Stimulated activated memory B cell treated with anti-CD40 and anti-IgM and Interleukin-4, amounts not matched to agents 10 μg/mL and 1 μg/mL and 100 μg/mL, for 72 hours (primary cell): ENCODE measurements around the gene SLC11A2.
"Not testable (repeated sequence)": the region's sequence is repeated elsewhere in the genome, so short reads cannot be mapped to it uniquely, and the experiment has no call there.

Source experiments
- ATAC-seq: fragments of 150-1000 bp; cut with Tn5 transposase; 2 replicates; pipeline ENCODE4 v1.10.0; 2021
- H3K27ac Mint-ChIP-seq: one replicate; pipeline ENCODE4 v1.8.0; 2022; ENCODE audit warnings: mild to moderate bottlenecking, mixed read lengths
- H3K27me3 Mint-ChIP-seq: one replicate; pipeline ENCODE4 v1.8.0; 2022; ENCODE audit warnings: mixed read lengths
- H3K36me3 Mint-ChIP-seq: one replicate; pipeline ENCODE4 v1.8.0; 2022; ENCODE audit warnings: mixed read lengths
- H3K4me1 Mint-ChIP-seq: one replicate; pipeline ENCODE4 v1.8.0; 2022; ENCODE audit warnings: mixed read lengths
- H3K4me3 Mint-ChIP-seq: one replicate; pipeline ENCODE4 v1.8.0; 2022; ENCODE audit warnings: mild to moderate bottlenecking, moderate library complexity, mixed read lengths
- H3K9me3 Mint-ChIP-seq: one replicate; pipeline ENCODE4 v1.8.0; 2022; ENCODE audit warnings: mixed read lengths

SLC11A2 gene

DNA sequence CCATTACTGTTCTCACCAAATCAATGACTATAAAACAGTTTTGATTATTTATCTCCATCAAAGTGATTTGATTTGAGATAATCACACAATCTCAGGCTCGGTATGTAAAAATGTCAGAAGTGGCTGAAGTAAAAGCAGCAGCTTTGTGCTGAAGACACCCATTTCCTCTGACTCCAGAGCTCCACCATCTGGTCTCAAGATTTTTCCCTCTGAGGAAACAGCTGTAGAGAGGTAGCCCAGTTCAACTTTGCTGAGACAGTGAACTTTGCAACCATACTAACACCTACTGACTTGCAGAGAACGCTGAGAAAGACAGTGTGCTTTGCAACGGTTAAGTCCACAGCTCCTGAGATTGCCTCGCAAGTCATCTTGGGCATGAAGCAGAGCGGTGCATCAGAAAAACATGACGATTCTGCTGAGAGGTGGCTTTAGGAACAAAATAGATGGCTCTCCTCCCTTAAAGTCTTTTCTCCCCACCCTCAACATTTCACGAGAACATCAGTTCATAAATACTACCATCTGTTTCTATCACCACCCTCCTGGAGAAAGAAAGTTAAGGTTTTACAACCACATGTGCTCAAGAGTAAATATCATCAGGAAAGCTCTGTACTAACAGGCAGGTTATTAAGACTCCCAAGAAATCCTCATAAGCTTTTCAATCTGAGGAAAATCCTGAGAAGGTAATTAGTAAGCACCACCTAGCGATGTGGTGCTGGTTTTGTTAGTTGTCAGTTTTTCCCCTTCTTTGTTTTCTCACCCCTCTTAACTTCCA is 39.0 kb downstream of the SLC11A2 start:
- peaks cover 37% of the 10 kb centered on the region for H3K36me3 Mint-ChIP-seq
- peak; percentile 68 for ATAC-seq
- H3K4me1 Mint-ChIP-seq: peaks cover 5% of the 10 kb centered on the region
- no peak overlapping the region for H3K27ac Mint-ChIP-seq
- no peaks in the 10 kb centered on the region for H3K9me3 Mint-ChIP-seq
- H3K4me3 Mint-ChIP-seq: no peak overlapping the region
- H3K27me3 Mint-ChIP-seq: no peaks in the 10 kb centered on the region

DNA sequence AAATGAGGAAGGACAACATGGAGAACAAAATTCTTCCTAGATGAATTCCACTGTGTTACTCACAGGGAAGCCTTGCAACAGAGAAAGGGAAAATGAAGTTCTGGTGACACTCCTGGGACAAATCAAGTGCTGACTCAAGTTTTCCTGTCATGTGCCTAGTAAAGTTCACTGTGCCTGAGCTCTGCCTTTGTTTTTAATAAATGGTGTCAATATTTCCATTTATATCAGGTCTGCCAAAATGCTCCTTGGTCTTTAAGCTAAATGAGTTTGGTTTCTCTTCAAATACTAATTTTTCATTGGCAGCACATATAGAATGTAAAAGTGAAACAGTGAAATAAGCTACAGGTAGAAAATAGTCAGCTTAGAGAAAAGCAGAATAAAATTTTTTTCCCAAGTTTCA is 40.9 kb downstream of the SLC11A2 start:
- H3K4me3 Mint-ChIP-seq: no peak overlapping the region
- H3K27ac Mint-ChIP-seq: peak overlapping the region; percentile 31
- H3K36me3 Mint-ChIP-seq: peaks cover 30% of the 10 kb centered on the region
- ATAC-seq: no peak
- H3K4me1 Mint-ChIP-seq: peaks cover 5% of the 10 kb centered on the region
- H3K9me3 Mint-ChIP-seq: no peaks in the 10 kb centered on the region
- H3K27me3 Mint-ChIP-seq: no peaks in the 10 kb centered on the region

DNA sequence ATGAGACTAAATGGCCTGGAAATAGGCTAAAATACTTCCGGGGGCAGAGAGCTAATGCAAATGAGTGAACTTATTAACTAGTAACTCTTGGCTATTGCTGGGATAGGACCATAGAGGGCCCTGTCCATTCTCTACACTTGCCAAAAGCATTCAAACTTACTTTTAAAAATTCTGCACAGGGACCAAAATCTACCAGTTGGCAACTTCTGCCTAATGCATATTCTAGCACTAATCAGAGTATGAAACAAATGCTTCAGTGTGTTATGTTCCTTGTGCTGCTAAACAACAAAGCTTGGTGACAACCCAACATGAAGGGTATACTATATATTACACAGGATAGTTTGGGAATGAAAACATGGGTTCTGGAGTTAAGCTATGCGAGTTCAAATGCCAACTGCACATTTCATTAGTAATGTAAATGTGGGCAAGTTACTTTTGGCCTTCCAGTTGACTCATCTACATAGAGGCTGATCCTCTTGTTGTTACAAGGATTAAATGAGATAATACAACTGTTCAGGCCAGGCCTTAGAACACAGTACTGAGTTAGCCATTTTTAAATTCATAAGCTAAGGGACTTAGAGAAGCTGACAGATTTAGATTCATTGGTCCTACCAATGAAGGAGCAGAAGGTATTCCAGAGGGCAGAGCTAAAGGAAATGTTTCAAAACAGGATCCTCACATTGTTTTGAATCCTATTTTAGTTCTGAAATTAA is 41.4 kb downstream of the SLC11A2 start:
- H3K4me1 Mint-ChIP-seq: peaks cover 6% of the 10 kb centered on the region
- H3K4me3 Mint-ChIP-seq: no peak overlapping the region
- H3K27me3 Mint-ChIP-seq: no peaks in the 10 kb centered on the region
- H3K27ac Mint-ChIP-seq: peak overlapping the region; percentile 31
- peaks cover 31% of the 10 kb centered on the region for H3K36me3 Mint-ChIP-seq
- H3K9me3 Mint-ChIP-seq: no peaks in the 10 kb centered on the region
- no peak for ATAC-seq

DNA sequence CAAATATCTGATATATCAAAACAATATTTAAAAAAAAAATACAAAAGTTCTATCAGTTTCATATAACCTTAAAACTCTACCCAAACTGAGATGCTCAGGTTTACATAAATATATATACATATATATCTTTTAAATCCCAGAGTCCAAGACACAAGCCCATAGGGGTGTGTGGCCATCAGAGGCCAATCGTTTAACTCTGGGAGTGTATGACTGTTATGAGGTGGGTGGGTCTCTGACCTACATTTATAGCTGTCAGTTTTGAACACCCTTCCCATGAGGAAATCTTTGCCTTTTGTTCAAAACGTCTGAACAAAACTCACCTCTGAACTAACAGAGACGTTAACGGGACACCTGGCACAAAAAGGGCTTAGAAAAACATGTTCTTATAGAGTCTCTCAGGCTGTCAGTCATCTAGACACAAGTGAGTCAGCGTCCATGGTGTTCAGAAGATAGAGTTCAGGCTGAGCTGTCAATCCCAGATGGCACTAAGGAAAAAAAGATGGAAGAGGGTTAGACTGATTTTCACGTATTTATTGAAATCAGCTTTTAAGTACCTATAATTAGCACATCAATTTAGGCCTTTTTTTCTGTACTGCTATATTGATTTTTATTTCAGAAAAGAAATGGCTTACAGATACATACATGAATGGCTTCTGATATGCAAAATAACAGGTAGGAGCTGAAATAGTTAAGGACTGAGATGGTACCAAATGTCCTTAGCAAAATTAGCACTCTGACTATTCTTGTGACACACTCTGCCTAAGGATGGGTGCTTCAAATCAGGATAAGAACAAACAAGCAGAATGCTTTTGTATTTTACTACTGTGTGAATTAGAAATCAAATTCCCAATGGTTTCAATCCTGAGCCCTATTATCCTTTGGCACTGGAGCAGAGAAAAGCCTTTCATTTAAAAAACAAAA is 44.6 kb downstream of the SLC11A2 start:
- Mint-ChIP-seq H3K4me3 (no peak overlapping the region), H3K27me3 (no peaks in the 10 kb centered on the region), H3K36me3 (peaks cover 37% of the 10 kb centered on the region), H3K4me1 (peaks cover 14% of the 10 kb centered on the region), H3K27ac (no peak overlapping the region), H3K9me3 (no peaks in the 10 kb centered on the region)
- no peak for ATAC-seq

DNA sequence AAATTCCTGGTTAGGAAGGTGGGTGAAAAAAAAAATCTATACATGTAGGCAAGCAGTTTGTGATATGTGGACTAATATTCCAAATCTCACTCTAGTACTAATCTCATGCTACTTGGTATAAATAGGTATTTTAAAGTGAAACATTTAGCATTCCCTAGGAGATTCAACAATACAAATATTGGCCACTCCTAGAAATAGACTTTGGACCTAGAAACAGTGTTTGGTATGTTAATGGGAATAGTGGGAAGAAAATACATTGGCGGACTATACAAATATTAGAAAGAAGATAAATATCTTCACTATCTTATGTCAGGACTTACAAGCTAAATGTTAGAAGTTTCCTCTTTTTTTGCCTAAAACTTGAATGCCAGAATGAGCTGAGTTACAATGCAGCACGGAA is 45.6 kb downstream of the SLC11A2 start:
- H3K9me3 Mint-ChIP-seq: no peaks in the 10 kb centered on the region
- H3K4me1 Mint-ChIP-seq: peaks cover 14% of the 10 kb centered on the region
- H3K36me3 Mint-ChIP-seq: peaks cover 46% of the 10 kb centered on the region
- H3K27ac Mint-ChIP-seq: no peak overlapping the region
- H3K27me3 Mint-ChIP-seq: no peaks in the 10 kb centered on the region
- ATAC-seq: no peak
- H3K4me3 Mint-ChIP-seq: no peak overlapping the region

DNA sequence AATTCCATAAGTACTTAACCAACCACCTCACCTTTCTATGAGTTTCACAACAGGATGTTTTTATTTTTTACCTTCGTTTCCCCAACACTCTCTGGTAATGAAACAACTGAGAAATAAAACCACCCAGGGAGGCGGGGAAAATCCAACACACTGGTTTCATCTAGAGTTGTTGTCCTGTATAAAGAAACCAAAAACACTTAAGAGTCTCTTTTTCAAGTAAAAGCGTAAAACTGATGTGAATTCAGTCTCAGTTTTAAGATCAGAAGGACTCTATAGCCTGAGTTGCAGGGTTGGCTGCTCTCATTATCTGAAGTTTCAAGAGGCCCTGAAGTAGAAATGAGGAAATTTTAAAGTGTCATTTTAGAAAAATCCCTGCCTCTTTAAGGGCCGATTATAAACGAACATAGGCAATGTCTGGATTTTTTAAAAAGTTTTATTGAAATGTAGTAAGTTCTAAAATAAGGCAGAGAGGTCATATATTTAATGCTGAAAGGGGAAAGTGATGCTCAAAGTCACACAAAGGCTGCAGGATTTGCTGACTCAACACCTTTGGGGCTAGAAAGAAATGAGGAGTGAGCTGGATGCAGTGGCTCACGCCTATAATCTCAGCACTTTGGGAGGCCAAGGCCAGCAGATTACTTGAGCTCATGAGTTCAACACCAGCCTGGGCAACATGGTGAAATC is 46.7 kb downstream of the SLC11A2 start:
- H3K4me3 Mint-ChIP-seq: no peak overlapping the region
- H3K9me3 Mint-ChIP-seq: no peaks in the 10 kb centered on the region
- peaks cover 8% of the 10 kb centered on the region for H3K4me1 Mint-ChIP-seq
- H3K27me3 Mint-ChIP-seq: no peaks in the 10 kb centered on the region
- H3K27ac Mint-ChIP-seq: peak overlapping the region; percentile 37
- ATAC-seq: no peak
- peaks cover 57% of the 10 kb centered on the region for H3K36me3 Mint-ChIP-seq

DNA sequence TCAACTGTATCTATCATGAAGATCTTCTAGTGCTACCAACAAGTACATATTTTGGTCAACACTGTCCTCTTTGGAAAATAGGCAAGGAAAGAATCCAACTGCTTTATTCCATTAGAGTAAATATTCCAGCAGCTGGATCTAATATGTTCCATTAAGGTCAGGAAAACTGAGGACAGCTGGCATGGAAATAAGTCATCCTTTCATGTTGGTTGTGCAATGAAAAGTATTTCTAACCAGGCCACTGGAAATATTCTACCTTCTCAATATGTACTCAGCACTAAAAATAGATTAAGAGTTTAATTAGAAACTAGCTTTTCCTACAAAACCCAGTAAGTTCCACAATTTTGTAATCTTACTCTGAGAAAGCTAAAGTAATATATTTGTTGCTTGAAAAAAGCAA is 54.2 kb downstream of the SLC11A2 start:
- H3K4me3 Mint-ChIP-seq: no peak overlapping the region
- H3K27me3 Mint-ChIP-seq: no peaks in the 10 kb centered on the region
- H3K36me3 Mint-ChIP-seq: peaks cover 70% of the 10 kb centered on the region
- no peaks in the 10 kb centered on the region for H3K4me1 Mint-ChIP-seq
- H3K27ac Mint-ChIP-seq: no peak overlapping the region
- H3K9me3 Mint-ChIP-seq: no peaks in the 10 kb centered on the region
- no peak for ATAC-seq

DNA sequence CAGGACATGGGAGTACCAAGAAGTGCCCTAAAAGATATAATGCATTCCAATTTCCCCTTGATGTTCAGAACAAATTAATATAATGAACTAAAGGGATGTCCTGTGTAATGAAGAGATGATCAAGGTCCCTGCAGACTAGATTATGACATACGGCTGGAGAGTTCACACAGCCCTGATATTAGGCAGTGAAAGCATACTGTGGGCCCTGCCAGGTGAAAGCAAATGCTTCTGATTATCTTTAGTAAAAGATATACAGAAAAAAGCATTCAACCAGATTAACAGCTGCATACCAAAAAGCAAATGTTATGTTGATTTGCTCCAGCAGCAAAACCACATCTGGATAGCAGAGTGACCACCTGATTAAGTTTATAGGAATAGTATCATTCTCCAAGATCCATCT is 61.8 kb downstream of the SLC11A2 start:
- Mint-ChIP-seq H3K27ac (no peak overlapping the region), H3K9me3 (no peaks in the 10 kb centered on the region), H3K27me3 (no peaks in the 10 kb centered on the region), H3K4me3 (no peak overlapping the region), H3K4me1 (peaks cover 11% of the 10 kb centered on the region), H3K36me3 (peaks cover 17% of the 10 kb centered on the region)
- ATAC-seq: no peak

DNA sequence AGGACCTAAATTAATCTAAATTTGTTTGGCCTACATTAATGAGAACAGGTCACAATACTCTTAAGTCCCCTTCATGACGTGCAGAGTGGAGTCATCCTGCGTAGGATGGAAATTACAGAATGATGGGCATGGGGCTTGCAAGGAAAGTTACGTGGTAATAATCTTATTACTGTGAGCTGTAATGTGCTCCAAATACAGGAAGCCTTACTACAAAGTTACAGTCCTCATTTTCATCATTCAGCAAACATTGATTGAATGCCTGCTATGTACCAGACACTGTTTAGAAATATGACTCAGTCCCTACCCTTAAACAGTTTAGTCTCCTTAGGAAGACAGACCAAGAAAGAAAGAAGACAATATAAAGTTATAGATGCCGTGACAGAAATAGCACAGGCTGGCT is 64.5 kb downstream of the SLC11A2 start:
- Mint-ChIP-seq H3K27me3 (no peaks in the 10 kb centered on the region), H3K36me3 (peaks cover 6% of the 10 kb centered on the region), H3K4me3 (no peak overlapping the region), H3K9me3 (no peaks in the 10 kb centered on the region), H3K27ac (no peak overlapping the region), H3K4me1 (peaks cover 19% of the 10 kb centered on the region)
- no peak for ATAC-seq

DNA sequence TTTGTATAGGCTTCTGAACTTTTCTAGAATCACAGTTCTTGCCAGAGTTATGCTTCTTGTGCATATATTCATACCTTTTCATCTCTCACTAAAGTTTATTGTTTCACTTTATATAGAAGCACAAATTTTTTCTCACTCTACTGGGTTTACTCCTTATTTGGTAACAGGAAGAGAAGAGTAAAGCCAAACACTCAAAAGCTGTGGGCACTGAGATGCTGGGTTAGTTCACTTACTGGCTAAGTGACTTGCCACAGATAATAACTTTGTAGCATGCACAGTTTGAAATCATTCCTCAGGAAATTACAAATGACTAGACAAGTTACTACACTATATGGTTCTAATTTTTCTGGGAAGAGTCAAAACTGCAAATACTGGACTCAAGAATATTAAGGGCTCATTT is 66.1 kb downstream of the SLC11A2 start:
- H3K4me1 Mint-ChIP-seq: peaks cover 19% of the 10 kb centered on the region
- no peaks in the 10 kb centered on the region for H3K9me3 Mint-ChIP-seq
- no peak overlapping the region for H3K27ac Mint-ChIP-seq
- no peaks in the 10 kb centered on the region for H3K27me3 Mint-ChIP-seq
- ATAC-seq: no peak
- no peak overlapping the region for H3K4me3 Mint-ChIP-seq
- H3K36me3 Mint-ChIP-seq: peaks cover 6% of the 10 kb centered on the region

DNA sequence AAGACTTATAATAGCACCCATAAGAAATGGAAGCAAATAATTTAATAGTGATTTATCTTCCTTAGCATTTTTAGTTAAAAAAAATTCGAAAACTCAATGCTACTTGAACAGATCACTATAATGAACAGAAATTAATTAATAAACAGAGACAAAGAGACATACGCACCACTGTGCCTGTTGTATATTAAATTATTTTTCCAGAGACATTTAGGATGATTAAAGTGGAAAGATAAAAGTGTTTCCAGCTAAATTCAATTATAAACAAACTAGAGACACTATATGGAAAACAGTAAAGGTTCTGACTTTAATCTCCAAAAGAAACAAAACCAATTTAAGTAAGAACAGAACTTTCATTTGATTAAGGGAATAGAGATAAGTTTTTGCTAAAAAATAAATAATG is 70.5 kb downstream of the SLC11A2 start:
- H3K27ac Mint-ChIP-seq: no peak overlapping the region
- ATAC-seq: no peak
- no peaks in the 10 kb centered on the region for H3K9me3 Mint-ChIP-seq
- H3K4me3 Mint-ChIP-seq: no peak overlapping the region
- peaks cover 18% of the 10 kb centered on the region for H3K4me1 Mint-ChIP-seq
- no peaks in the 10 kb centered on the region for H3K27me3 Mint-ChIP-seq
- H3K36me3 Mint-ChIP-seq: no peaks in the 10 kb centered on the region

DNA sequence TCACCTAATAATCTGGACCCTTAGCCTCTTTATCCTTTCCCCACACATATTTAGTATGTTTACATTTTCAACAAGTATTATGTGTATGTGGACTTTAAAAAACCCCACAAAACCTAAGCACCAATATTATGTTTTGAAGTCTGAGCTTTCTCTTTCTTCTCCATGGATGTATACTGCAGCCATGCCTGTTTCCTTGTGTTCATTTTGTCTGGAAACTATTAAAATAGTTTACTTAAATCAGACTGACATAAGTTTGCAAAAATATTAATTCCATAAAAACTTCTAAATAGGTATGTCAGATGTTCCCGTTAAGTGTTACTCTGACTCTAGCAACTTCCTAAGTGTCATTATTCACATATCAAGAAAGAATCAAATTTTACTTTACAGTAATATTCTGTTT is 70.9 kb downstream of the SLC11A2 start:
- ATAC-seq: no peak
- H3K36me3 Mint-ChIP-seq: no peaks in the 10 kb centered on the region
- H3K27ac Mint-ChIP-seq: no peak overlapping the region
- no peak overlapping the region for H3K4me3 Mint-ChIP-seq
- no peaks in the 10 kb centered on the region for H3K9me3 Mint-ChIP-seq
- no peaks in the 10 kb centered on the region for H3K27me3 Mint-ChIP-seq
- H3K4me1 Mint-ChIP-seq: peaks cover 14% of the 10 kb centered on the region

DNA sequence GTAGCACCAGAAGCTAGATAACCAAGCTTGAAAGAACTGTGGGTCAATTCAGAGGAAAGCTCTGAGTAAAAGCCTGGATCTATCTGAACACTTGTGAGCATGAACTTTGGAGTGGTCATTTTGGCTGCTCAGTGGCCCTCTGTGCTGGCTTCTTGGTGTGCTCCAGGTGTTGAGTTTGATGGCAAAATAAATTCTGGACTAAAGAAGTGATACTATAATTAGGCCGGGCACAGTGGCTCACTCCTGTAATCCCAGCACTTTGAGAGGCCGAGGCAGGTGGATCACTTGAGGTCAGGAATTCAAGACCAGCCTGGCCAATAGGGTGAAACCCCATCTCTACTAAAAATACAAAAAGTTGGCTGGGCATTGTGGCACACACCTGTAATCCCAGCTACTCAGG is 71.4 kb downstream of the SLC11A2 start:
- H3K9me3 Mint-ChIP-seq, ATAC-seq, H3K4me1 Mint-ChIP-seq, H3K27ac Mint-ChIP-seq, H3K36me3 Mint-ChIP-seq, H3K4me3 Mint-ChIP-seq, H3K27me3 Mint-ChIP-seq: not testable (repeated sequence)

DNA sequence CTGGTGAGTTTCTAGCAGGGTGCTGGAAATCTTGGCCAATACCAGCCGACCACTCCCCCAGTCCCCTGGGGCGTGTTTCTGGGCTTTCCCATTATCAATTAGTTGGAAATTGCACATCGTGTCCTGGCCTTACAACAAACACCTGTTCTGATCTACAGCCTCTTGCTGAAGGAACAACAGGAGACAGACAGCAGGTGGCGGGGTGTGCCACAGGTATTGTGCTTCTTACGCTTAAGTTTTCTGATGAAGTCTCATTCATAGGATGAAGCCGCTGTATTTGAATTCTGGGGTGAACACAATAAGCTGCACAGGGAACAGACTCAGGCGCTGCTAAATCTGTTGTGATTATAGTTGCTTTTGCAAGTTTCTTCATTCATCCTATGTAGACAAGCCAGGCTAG is 73.1 kb downstream of the SLC11A2 start:
- H3K9me3 Mint-ChIP-seq: no peaks in the 10 kb centered on the region
- ATAC-seq: no peak
- no peaks in the 10 kb centered on the region for H3K36me3 Mint-ChIP-seq
- H3K27me3 Mint-ChIP-seq: no peaks in the 10 kb centered on the region
- no peak overlapping the region for H3K4me3 Mint-ChIP-seq
- H3K4me1 Mint-ChIP-seq: peaks cover 8% of the 10 kb centered on the region
- H3K27ac Mint-ChIP-seq: no peak overlapping the region

DNA sequence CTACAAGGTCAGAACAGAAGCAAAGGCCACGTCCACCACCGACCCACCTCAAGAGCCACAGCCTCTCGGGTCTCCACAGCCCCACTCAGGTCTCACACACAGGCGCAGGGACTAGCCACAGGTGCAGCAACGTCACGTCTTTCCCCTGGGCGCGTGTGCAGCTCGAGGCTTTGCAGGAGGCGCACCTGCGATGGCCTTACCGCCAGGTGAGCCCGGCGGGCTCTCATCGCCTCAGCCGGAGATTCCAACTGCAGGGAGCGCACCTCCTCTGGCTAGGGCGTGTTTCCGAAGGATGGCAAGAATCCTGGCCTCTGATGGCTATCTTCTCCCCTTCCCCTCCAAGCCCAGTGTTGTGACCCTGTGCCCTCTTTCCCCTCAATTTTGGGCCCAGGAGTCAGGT is 73.7 kb downstream of the SLC11A2 start, which contains the start of gene HIGD1C:
Gene HIGD1C (plus strand): TSS at position 35 of the 400 bp plus-strand sequence. CDS start 1,455 bp downstream, outside the sequence.
- peaks cover 6% of the 10 kb centered on the region for H3K4me1 Mint-ChIP-seq
- no peaks in the 10 kb centered on the region for H3K27me3 Mint-ChIP-seq
- no peaks in the 10 kb centered on the region for H3K36me3 Mint-ChIP-seq
- H3K9me3 Mint-ChIP-seq: no peaks in the 10 kb centered on the region
- H3K27ac Mint-ChIP-seq: no peak within 1 kb of the TSS
- H3K4me3 Mint-ChIP-seq: no peak within 1 kb of the TSS
- no peak for ATAC-seq
